Kidney (tissue), 11 donors: Measurements from ENCODE around the gene LGALS9B. TPM values are rescaled to one million over a fixed set of nuclear protein-coding genes. Genes with fewer than 3 reads are reported as not detected.
"Not testable (repeated sequence)": the region's sequence is repeated elsewhere in the genome, so short reads cannot be mapped to it uniquely, and the experiment has no call there.

ENCODE experiments used
- DNase-seq, 5 donors: peaks; one replicate each; pipeline ENCODE4 v3.0.0-alpha.2; 2013 to 2020
- FAIRE-seq: peaks from 2 replicates; lab custom pipeline; 2012; peaks lifted over from hg19 to GRCh38; lab: Jason Lieb, UNC
- H3K27ac ChIP-seq, 2 donors: one replicate each; pipeline ENCODE4 v1.7.0; 2013; ENCODE audit warnings: low read depth in 2 of 2, low read length in 2 of 2, inconsistent platforms in 1 of 2
- H3K27me3 ChIP-seq: one replicate; pipeline ENCODE4 v1.7.1; 2013; ENCODE audit warnings: low read length, inconsistent platforms; ENCODE audit not compliant: control insufficient read depth, insufficient read depth
- H3K36me3 ChIP-seq, 3 donors: one replicate each; pipeline versions ENCODE4 v1.7.0 to v1.7.1; 2013; ENCODE audit warnings: low read length in 3 of 3, control low read depth in 1 of 3, inconsistent platforms in 1 of 3; ENCODE audit not compliant: insufficient read depth in 3 of 3, control insufficient read depth in 2 of 3
- H3K4me1 ChIP-seq, 3 donors: one replicate each; pipeline versions ENCODE4 v1.7.0 to v1.7.1; 2013; ENCODE audit warnings: low read length in 3 of 3, inconsistent platforms in 1 of 3, low read depth in 1 of 3; ENCODE audit not compliant: control insufficient read depth in 2 of 3, insufficient read depth in 2 of 3
- H3K4me3 ChIP-seq, 3 donors: one replicate each; pipeline versions ENCODE4 v1.7.0 to v1.8.1; 2013; ENCODE audit warnings: low read length in 3 of 3, control low read depth in 1 of 3, inconsistent platforms in 1 of 3
- H3K9ac ChIP-seq, 3 donors: one replicate each; pipeline versions ENCODE4 v1.7.0 to v1.7.1; 2013; ENCODE audit warnings: low read length in 3 of 3, control low read depth in 1 of 3, inconsistent platforms in 1 of 3
- H3K9me3 ChIP-seq, 3 donors: one replicate each; pipeline versions ENCODE4 v1.7.0 to v1.7.1; 2013; ENCODE audit warnings: low read length in 3 of 3, control low read depth in 1 of 3, inconsistent platforms in 1 of 3; ENCODE audit not compliant: control insufficient read depth in 2 of 3, insufficient read depth in 1 of 3
- intact Hi-C: fragments of 100-400 bp; cut with DNase I; formaldehyde crosslinking; loops from one replicate; pipeline ENCODE4 v1.11.1; 2022
- polyA plus RNA-seq: library from polyadenylated mRNA; stranded (reverse); fragments of 350-450 nt; fragmentation: Illumina TruSeq; extraction: RNeasy Lipid Tissue Mini Kit (QIAGEN cat#74804); gene quantifications from one replicate; pipeline ENCODE4 v1.2.3, GENCODE V29; 2014; ENCODE audit warnings: low read depth, low replicate concordance; ENCODE audit not compliant: insufficient read depth
- total RNA-seq: library from RNA; stranded (reverse); fragmentation: NEBNext Ultra II Directional; extraction: Animal tissue kit (Norgen Biotek cat#: 25700); gene quantifications from one replicate; pipeline ENCODE4 v1.2.1, GENCODE V29; 2021
- donor health status: control.
- donor health status: control.
- donor health status: DM: yes; HTN: yes; CAD: no.
- donor health status: Normal renal cell carcinoma (clear cell type).

The LGALS9B gene
- total and polyA plus RNA-seq, 2 donors from 2014 or later = not detected

GRCh38 chr17:20479889-20480591 lies 12.7 kb upstream of the LGALS9B start:
- H3K4me3 ChIP-seq, DNase-seq, H3K36me3 ChIP-seq, intact Hi-C loops, FAIRE-seq, H3K27me3 ChIP-seq, H3K27ac ChIP-seq, H3K4me1 ChIP-seq, H3K9me3 ChIP-seq, H3K9ac ChIP-seq: not testable (repeated sequence)

GRCh38 chr17:20477398-20478071 lies 10.2 kb upstream of the LGALS9B start:
- H3K36me3 ChIP-seq, H3K9me3 ChIP-seq, H3K4me3 ChIP-seq, intact Hi-C loops, H3K27me3 ChIP-seq, FAIRE-seq, H3K9ac ChIP-seq, DNase-seq, H3K4me1 ChIP-seq, H3K27ac ChIP-seq: not testable (repeated sequence)

- DNase-seq, intact Hi-C loops: not testable (repeated sequence)
These were observed 7.9 kb upstream of the LGALS9B start for GRCh38 chr17:20475137-20475831.

GRCh38 chr17:20474081-20474480 lies 6.7 kb upstream of the LGALS9B start:
- H3K9ac ChIP-seq, H3K4me3 ChIP-seq, H3K27me3 ChIP-seq, DNase-seq, H3K27ac ChIP-seq, H3K4me1 ChIP-seq, intact Hi-C loops, FAIRE-seq, H3K36me3 ChIP-seq, H3K9me3 ChIP-seq: not testable (repeated sequence)

More at GRCh38 chr17:20475137-20475831, 7.9 kb upstream of the LGALS9B start:
- H3K4me1 ChIP-seq, H3K9me3 ChIP-seq, H3K27ac ChIP-seq, H3K9ac ChIP-seq, H3K36me3 ChIP-seq, FAIRE-seq, H3K4me3 ChIP-seq, H3K27me3 ChIP-seq: not testable (repeated sequence)

GRCh38 chr17:20469946-20470345 lies 2.6 kb upstream of the LGALS9B start:
- H3K4me1 ChIP-seq, FAIRE-seq, H3K27ac ChIP-seq, H3K36me3 ChIP-seq, H3K27me3 ChIP-seq, intact Hi-C loops, H3K4me3 ChIP-seq, DNase-seq, H3K9ac ChIP-seq, H3K9me3 ChIP-seq: not testable (repeated sequence)

- H3K4me1 ChIP-seq, H3K27me3 ChIP-seq, H3K4me3 ChIP-seq, H3K36me3 ChIP-seq, DNase-seq, H3K9me3 ChIP-seq, intact Hi-C loops, H3K9ac ChIP-seq, H3K27ac ChIP-seq, FAIRE-seq: not testable (repeated sequence)
These were observed 1.8 kb upstream of the LGALS9B start for GRCh38 chr17:20469107-20469506.

- intact Hi-C loops, H3K36me3 ChIP-seq, H3K27ac ChIP-seq, H3K9me3 ChIP-seq, FAIRE-seq, H3K27me3 ChIP-seq, H3K4me1 ChIP-seq, DNase-seq, H3K4me3 ChIP-seq, H3K9ac ChIP-seq: not testable (repeated sequence)
These were observed 340 bp downstream of the LGALS9B start for GRCh38 chr17:20466999-20467398.

- H3K9me3 ChIP-seq, DNase-seq, intact Hi-C loops, H3K4me3 ChIP-seq, FAIRE-seq, H3K9ac ChIP-seq, H3K36me3 ChIP-seq, H3K4me1 ChIP-seq, H3K27me3 ChIP-seq, H3K27ac ChIP-seq: not testable (repeated sequence)
These were observed 786 bp downstream of the LGALS9B start for GRCh38 chr17:20466553-20466952.
